Natural killer cell (primary cell): ENCODE measurements around the gene DPM2. TPM values are rescaled to one million over a fixed set of nuclear protein-coding genes. Genes with fewer than 3 reads are reported as not detected.
A peak's percentile ranks its signal among the peaks of the same experiment; 100 is the strongest.

Source experiments
- ATAC-seq, 3 donors: fragments of 150-1000 bp in 2 of 3; fragments of 200-7000 bp in 1 of 3; cut with Tn5 transposase; 1 replicate in 1 of 3; 2 replicates in 2 of 3; pipeline ENCODE4 v1.10.0; 2021; ENCODE audit warnings: mild to moderate bottlenecking in 2 of 3, moderate library complexity in 2 of 3
- DNase-seq, 2 donors: peaks; one replicate each; pipeline versions ENCODE4 v3.0.0 to v3.0.0-alpha.2; 2013 to 2021; ENCODE audit warnings: mixed read lengths in 1 of 2
- H3K27ac ChIP-seq: one replicate; pipeline ENCODE4 v1.5.1; 2013; ENCODE audit warnings: mild to moderate bottlenecking, low read length
- H3K27me3 ChIP-seq: one replicate; pipeline ENCODE4 v1.6.1; 2013; ENCODE audit warnings: low read length; ENCODE audit not compliant: control insufficient read depth, insufficient read depth
- H3K36me3 ChIP-seq: one replicate; pipeline ENCODE4 v1.6.1; 2013; ENCODE audit warnings: low read length; ENCODE audit not compliant: control insufficient read depth, insufficient read depth
- H3K4me1 ChIP-seq: one replicate; pipeline ENCODE4 v1.6.1; 2013; ENCODE audit warnings: low read length; ENCODE audit not compliant: control insufficient read depth, insufficient read depth
- H3K4me3 ChIP-seq: one replicate; pipeline ENCODE4 v1.5.1; 2013; ENCODE audit warnings: low read length
- H3K9me3 ChIP-seq: one replicate; pipeline ENCODE4 v1.6.1; 2013; ENCODE audit warnings: low read length; ENCODE audit not compliant: control insufficient read depth, insufficient read depth
- H3K27ac Mint-ChIP-seq, 2 donors: one replicate each; pipeline ENCODE4 v1.8.0; 2022; ENCODE audit warnings: mild to moderate bottlenecking in 2 of 2, mixed read lengths in 2 of 2, moderate library complexity in 1 of 2
- H3K27me3 Mint-ChIP-seq, 2 donors: one replicate each; pipeline ENCODE4 v1.8.0; 2022; ENCODE audit warnings: low read depth in 2 of 2, mixed read lengths in 2 of 2
- H3K36me3 Mint-ChIP-seq: one replicate; pipeline ENCODE4 v1.8.0; 2022; ENCODE audit warnings: mixed read lengths
- H3K4me1 Mint-ChIP-seq, 2 donors: one replicate each; pipeline ENCODE4 v1.8.0; 2022; ENCODE audit warnings: mixed read lengths in 2 of 2
- H3K4me3 Mint-ChIP-seq: one replicate; pipeline ENCODE4 v1.8.0; 2022; ENCODE audit warnings: mild to moderate bottlenecking, moderate library complexity, mixed read lengths
- H3K9me3 Mint-ChIP-seq, 2 donors: one replicate each; pipeline ENCODE4 v1.8.0; 2022; ENCODE audit warnings: mixed read lengths in 2 of 2
- CTCF ChIP-seq: fragments of 200-600 bp; IDR thresholded peaks from one replicate; pipeline ENCODE4 v1.8.0; 2022; ENCODE audit warnings: antibody characterized with exemption
- WGBS: methylation state at CpG from one replicate; pipeline ENCODE4 v1.1.7; 2013; ENCODE audit warnings: missing lambda C conversion rate; ENCODE audit not compliant: insufficient coverage; 5-methylcytosine and 5-hydroxymethylcytosine counted together
- intact Hi-C: fragments of 100-400 bp; cut with micrococcal nuclease; formaldehyde crosslinking; loops from one replicate; pipeline ENCODE4 v1.14.2; 2022
- total RNA-seq, 4 donors: library from RNA; stranded (reverse); fragments of 120-200 nt in 1 of 4; gene quantifications; one replicate each; pipeline versions ENCODE4 v1.2.3 to v1.2.4, GENCODE V29; 2013 to 2022

DPM2 gene
- total RNA-seq, 3 donors from 2014 or later (not counting 1 experiment from before 2014, with no cell fraction given) = 22.9 to 31.4 (median 24.1) TPM

- ATAC-seq (peak in 2 of 3 donors; percentile 0 to 2), DNase-seq (peak; percentile 54 to 69)
- H3K27ac ChIP-seq = peak overlapping the region; percentile 96
- peak overlapping the region; percentile 99 for H3K4me3 Mint-ChIP-seq
- TF ChIP-seq CTCF = no peak
- no peaks in the 10 kb centered on the region for H3K9me3 Mint-ChIP-seq
- no peaks in the 10 kb centered on the region for H3K9me3 ChIP-seq
- H3K36me3 Mint-ChIP-seq = no peaks in the 10 kb centered on the region
- peaks cover 82% of the 10 kb centered on the region for H3K4me1 ChIP-seq
- 11% methylated on average over 17 of the region's 17 CpGs for WGBS
- peak overlapping the region; percentile 54 for H3K4me3 ChIP-seq
- peaks cover 5% of the 10 kb centered on the region for H3K36me3 ChIP-seq
- H3K27me3 Mint-ChIP-seq = no peaks in the 10 kb centered on the region
- peak overlapping the region; percentile 100 for H3K27ac Mint-ChIP-seq
- no peaks in the 10 kb centered on the region for H3K27me3 ChIP-seq
- H3K4me1 Mint-ChIP-seq = peaks cover 33 to 51% of the 10 kb centered on the region in 2 donors
- intact Hi-C loops = loop anchor here (2.0 kb wide), 1 partner anchor 123 kb away; no protein-coding TSS in a partner anchor
These were observed 33.8 kb downstream of the DPM2 start for GRCh38 chr9:127903557-127904475.

- peak within 1 kb of the TSS; percentile 66 to 86 for H3K27ac Mint-ChIP-seq
- peak within 1 kb of the TSS; percentile 95 for H3K4me3 ChIP-seq
- H3K36me3 ChIP-seq = peaks cover 22% of the 10 kb centered on the region
- H3K9me3 ChIP-seq = peaks cover 5% of the 10 kb centered on the region
- no peaks in the 10 kb centered on the region for H3K27me3 Mint-ChIP-seq
- H3K27me3 ChIP-seq = no peaks in the 10 kb centered on the region
- peak within 1 kb of the TSS; percentile 93 for H3K4me3 Mint-ChIP-seq
- peaks cover 27 to 59% of the 10 kb centered on the region in 2 donors for H3K4me1 Mint-ChIP-seq
- intact Hi-C loops = no loop called here
- no peaks in the 10 kb centered on the region for H3K36me3 Mint-ChIP-seq
- peak within 1 kb of the TSS; percentile 58 for H3K27ac ChIP-seq
- H3K4me1 ChIP-seq = peaks cover 77% of the 10 kb centered on the region
- H3K9me3 Mint-ChIP-seq = no peaks in the 10 kb centered on the region
- ATAC-seq (peak; percentile 80 to 91 (median 88)), DNase-seq (peak; percentile 73 to 86)
- WGBS = under 1% methylated on average over 89 of the region's 89 CpGs
- TF ChIP-seq CTCF = no peak
These were observed 38.3 kb downstream of the DPM2 start, which contains the start of gene ST6GALNAC6 for GRCh38 chr9:127899128-127899943. TSS of gene ST6GALNAC6 (minus strand) at chr9:127899603. CDS start at chr9:127897981, 1,622 bp downstream.

GRCh38 chr9:127898433-127899127 lies 39.1 kb downstream of the DPM2 start:
- H3K4me3 Mint-ChIP-seq = peak overlapping the region; percentile 93
- H3K9me3 Mint-ChIP-seq = no peaks in the 10 kb centered on the region
- peak in 1 of 2 donors; percentile 43 for DNase-seq
- H3K4me1 Mint-ChIP-seq = peaks cover 27 to 59% of the 10 kb centered on the region in 2 donors
- intact Hi-C loops = no loop called here
- WGBS = 30% methylated on average over 32 of the region's 32 CpGs
- Histone ChIP-seq H3K36me3 (peaks cover 30% of the 10 kb centered on the region), H3K4me3 (peak overlapping the region; percentile 95), H3K27ac (peak overlapping the region; percentile 53), H3K9me3 (peaks cover 5% of the 10 kb centered on the region), H3K27me3 (no peaks in the 10 kb centered on the region), H3K4me1 (peaks cover 70% of the 10 kb centered on the region)
- peak in 2 of 3 donors; percentile 7 to 19 for ATAC-seq
- peak overlapping the region; percentile 53 to 86 for H3K27ac Mint-ChIP-seq
- peaks cover 7% of the 10 kb centered on the region for H3K36me3 Mint-ChIP-seq
- H3K27me3 Mint-ChIP-seq = no peaks in the 10 kb centered on the region
- TF ChIP-seq CTCF = no peak
